Measurements from ENCODE around the gene PBX1. TPM values are rescaled to one million over a fixed set of nuclear protein-coding genes. Genes with fewer than 3 reads are reported as not detected.

PBX1 gene
- polyA plus RNA-seq, 3 donors = 0.07 TPM; not detected in 2

DNA sequence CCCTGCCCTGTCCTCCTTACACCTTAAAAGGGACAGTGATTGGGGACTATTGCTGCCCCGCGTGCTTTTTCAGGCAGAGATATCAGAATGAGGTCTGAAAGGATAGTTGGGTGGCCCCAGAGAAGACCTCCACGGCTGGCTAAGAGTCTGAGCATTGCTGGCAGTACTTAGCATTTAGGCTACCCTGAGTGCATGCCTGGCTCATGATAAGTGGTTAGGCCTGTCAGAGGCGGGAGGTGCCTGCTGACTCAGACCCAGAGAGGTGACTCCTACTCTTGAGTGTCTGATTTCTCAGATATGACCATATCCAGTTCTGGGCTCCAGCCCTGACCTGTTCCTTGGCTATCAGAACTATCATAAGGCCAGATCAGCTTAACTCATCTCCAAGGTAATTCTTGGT, 213.7 kb downstream of the PBX1 start:
- Histone ChIP-seq H3K79me2 (ENCODE audit: insufficient read depth, low read length) (no peaks in the 10 kb centered on the region), H4K20me1 (ENCODE audit: insufficient read depth, low read length) (no peaks in the 10 kb centered on the region), H3K4me1 (ENCODE audit: control insufficient read depth in 1 of 2, insufficient read depth in 2 of 2, low read length in 2 of 2) (no peaks in the 10 kb centered on the region), H3K27ac (ENCODE audit: low read depth in 1 of 2, low read length in 2 of 2) (no peak overlapping the region), H3K4me3 (replicated peaks in 1 of 3; ENCODE audit: low read depth in 2 of 3, low read length in 3 of 3) (no peak overlapping the region), H3K4me2 (replicated peaks; ENCODE audit: extremely low read depth, low read length, poor library complexity, severe bottlenecking) (no peak overlapping the region), H2AFZ (ENCODE audit: insufficient read depth, low read depth, low read length, poor library complexity, severe bottlenecking) (no peak overlapping the region), H3K9me3 (replicated peaks in 1 of 2; ENCODE audit: control insufficient read depth in 1 of 2, insufficient read depth in 1 of 2, low read length in 2 of 2) (no peaks in the 10 kb centered on the region), H3K36me3 (replicated peaks in 1 of 2; ENCODE audit: control insufficient read depth in 1 of 2, insufficient read depth in 2 of 2, low read length in 2 of 2) (no peaks in the 10 kb centered on the region), H3K9ac (ENCODE audit: insufficient read depth, low read length, poor library complexity, severe bottlenecking) (no peak overlapping the region), H3K27me3 (ENCODE audit: control insufficient read depth in 2 of 2, insufficient read depth in 2 of 2, low read length in 2 of 2) (no peaks in the 10 kb centered on the region)
- WGBS (ENCODE audit: insufficient coverage) = 94% methylated on average over 4 of the region's 4 CpGs
- Mint-ChIP-seq H3K27ac (no peak overlapping the region), H3K4me1 (no peaks in the 10 kb centered on the region), H3K9me3 (peaks cover 0 to 2% (median 0%) of the 10 kb centered on the region in 7 donors), H3K27me3 (ENCODE audit: low read depth in 3 of 3) (peaks cover 4 to 10% (median 9%) of the 10 kb centered on the region in 3 donors), H3K4me3 (no peak overlapping the region), H3K36me3 (no peaks in the 10 kb centered on the region)
- no peak for DNase-seq
- no peak for TF ChIP-seq CTCF (IDR thresholded peaks at IDR 0.05)
- intact Hi-C loops (cut with micrococcal nuclease) = no loop called here

- Mint-ChIP-seq H3K4me3 (no peak overlapping the region), H3K36me3 (no peaks in the 10 kb centered on the region), H3K4me1 (no peaks in the 10 kb centered on the region), H3K27ac (no peak overlapping the region), H3K27me3 (ENCODE audit: low read depth in 3 of 3) (peaks cover 4 to 9% (median 9%) of the 10 kb centered on the region in 3 donors), H3K9me3 (peaks cover 0 to 2% (median 0%) of the 10 kb centered on the region in 7 donors)
- 70% methylated on average over 2 of the region's 5 CpGs for WGBS (ENCODE audit: insufficient coverage)
- no peaks in the 10 kb centered on the region for H3K27me3 ChIP-seq (ENCODE audit: control insufficient read depth in 2 of 2, insufficient read depth in 2 of 2, low read length in 2 of 2)
- intact Hi-C loops (cut with micrococcal nuclease) = no loop called here
- no peak overlapping the region for H3K9ac ChIP-seq (ENCODE audit: insufficient read depth, low read length, poor library complexity, severe bottlenecking)
- no peaks in the 10 kb centered on the region for H3K36me3 ChIP-seq (replicated peaks in 1 of 2; ENCODE audit: control insufficient read depth in 1 of 2, insufficient read depth in 2 of 2, low read length in 2 of 2)
- H3K79me2 ChIP-seq (ENCODE audit: insufficient read depth, low read length) = no peaks in the 10 kb centered on the region
- H3K4me2 ChIP-seq (replicated peaks; ENCODE audit: extremely low read depth, low read length, poor library complexity, severe bottlenecking) = no peak overlapping the region
- DNase-seq = no peak
- no peak overlapping the region for H3K4me3 ChIP-seq (replicated peaks in 1 of 3; ENCODE audit: low read depth in 2 of 3, low read length in 3 of 3)
- no peaks in the 10 kb centered on the region for H3K4me1 ChIP-seq (ENCODE audit: control insufficient read depth in 1 of 2, insufficient read depth in 2 of 2, low read length in 2 of 2)
- TF ChIP-seq CTCF (IDR thresholded peaks at IDR 0.05) = no peak
- no peaks in the 10 kb centered on the region for H4K20me1 ChIP-seq (ENCODE audit: insufficient read depth, low read length)
- no peaks in the 10 kb centered on the region for H3K9me3 ChIP-seq (replicated peaks in 1 of 2; ENCODE audit: control insufficient read depth in 1 of 2, insufficient read depth in 1 of 2, low read length in 2 of 2)
- H2AFZ ChIP-seq (ENCODE audit: insufficient read depth, low read depth, low read length, poor library complexity, severe bottlenecking) = no peak overlapping the region
- no peak overlapping the region for H3K27ac ChIP-seq (ENCODE audit: low read depth in 1 of 2, low read length in 2 of 2)
Measured at GRCh38 chr1:164773102-164773501, 214.1 kb downstream of the PBX1 start.

All from CD14-positive monocyte (primary cell).